Thyroid gland (tissue), 4 donors: ENCODE data around the gene MIB2. TPM values are rescaled to one million over a fixed set of nuclear protein-coding genes. Genes with fewer than 3 reads are reported as not detected.

Source experiments
- DNase-seq, 2 donors: peaks; one replicate each; pipeline ENCODE4 v3.0.0-alpha.2; 2019
- H3K27ac ChIP-seq, 3 donors: fragments of 200-600 bp; sonication (generic); 1 replicate in 2 of 3; 2 replicates in 1 of 3; pipeline ENCODE4 v1.5.1; 2016 to 2019; ENCODE audit warnings: mild to moderate bottlenecking in 1 of 3, moderate library complexity in 1 of 3
- H3K27me3 ChIP-seq: fragments of 200-600 bp; sonication (generic); one replicate; pipeline ENCODE4 v1.5.1; 2019
- H3K36me3 ChIP-seq, 2 donors: fragments of 200-600 bp; sonication (generic); one replicate each; pipeline ENCODE4 v1.5.1; 2016 to 2019
- H3K4me1 ChIP-seq, 2 donors: fragments of 200-600 bp; sonication (generic); one replicate each; pipeline ENCODE4 v1.5.1; 2017 to 2019
- H3K4me3 ChIP-seq, 3 donors: fragments of 200-600 bp; sonication (generic); replicated peaks in 1 of 3; 1 replicate in 2 of 3; 2 replicates in 1 of 3; pipeline ENCODE4 v1.5.1; 2016; ENCODE audit warnings: mild to moderate bottlenecking in 1 of 3
- H3K9me3 ChIP-seq: fragments of 200-600 bp; sonication (generic); one replicate; pipeline ENCODE4 v1.5.1; 2017
- CTCF ChIP-seq, 6 experiments: fragments of 200-600 bp in 3 of 6; fragments of 450-650 bp in 3 of 6; sonication (generic) in 3 of 6; IDR thresholded peaks; one replicate each; pipeline ENCODE4 v1.5.1; 2016 to 2019; ENCODE audit warnings: antibody characterized with exemption in 6 of 6, mild to moderate bottlenecking in 2 of 6, inconsistent platforms in 1 of 6, moderate library complexity in 1 of 6
- POLR2A ChIP-seq, 2 donors: fragments of 450-650 bp; IDR thresholded peaks; one replicate each; pipeline ENCODE4 v1.6.1; 2017; ENCODE audit warnings: antibody characterized with exemption in 2 of 2, mild to moderate bottlenecking in 2 of 2, moderate library complexity in 1 of 2
- WGBS, 2 donors: methylation state at CpG; one replicate each; pipeline ENCODE4 v1.1.5; 2017; 5-methylcytosine and 5-hydroxymethylcytosine counted together
- intact Hi-C: fragments of 100-400 bp; cut with DNase I; formaldehyde crosslinking; loops from one replicate; pipeline ENCODE4 v1.15.1; 2023
- total RNA-seq, 4 donors: library from RNA; depleted of rRNA; stranded (reverse); fragments of >200 nt; gene quantifications; one replicate each; pipeline ENCODE4 v1.2.3, GENCODE V29; 2016

Gene MIB2
- total RNA-seq, 4 donors from 2014 or later, result 54.6 to 110 (median 86.4) TPM

DNA sequence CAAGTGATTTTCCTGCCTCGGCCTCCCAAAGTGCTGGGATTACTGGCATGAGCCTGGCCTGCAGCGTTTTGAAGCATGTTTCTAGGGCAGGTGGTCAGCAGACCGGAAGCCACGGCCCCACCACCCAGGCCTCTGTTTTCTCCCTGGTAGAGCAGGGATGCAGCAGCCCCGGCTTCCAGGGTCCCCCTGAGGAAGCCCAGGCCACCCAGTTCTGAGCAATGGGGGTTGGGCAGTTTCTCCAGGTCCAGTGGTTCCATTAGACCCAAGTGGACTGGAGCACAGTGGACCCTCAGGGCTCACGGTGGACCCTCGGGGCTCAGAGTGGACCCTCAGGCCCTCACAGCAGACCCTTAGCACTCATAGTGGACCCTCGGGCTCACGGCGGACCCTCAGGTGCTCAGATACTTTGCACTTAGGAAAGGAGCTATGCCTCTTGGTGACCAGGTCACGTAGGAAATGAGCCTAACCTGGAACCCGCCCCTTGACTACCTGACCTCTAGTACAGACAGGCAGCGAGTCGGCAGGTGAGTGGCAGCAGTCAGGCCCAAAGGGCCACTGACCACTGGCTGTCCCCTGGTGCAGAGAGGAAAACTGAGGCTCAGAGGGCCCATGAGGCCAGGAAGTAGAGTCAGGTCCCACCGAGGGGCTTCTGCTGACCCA lies 10.8 kb upstream of the MIB2 start:
- H3K4me1 ChIP-seq, result peaks cover 7 to 10% of the 10 kb centered on the region in 2 donors
- no peak overlapping the region for H3K4me3 ChIP-seq
- intact Hi-C loops, result no loop called here
- no peaks in the 10 kb centered on the region for H3K36me3 ChIP-seq
- H3K27me3 ChIP-seq, result no peaks in the 10 kb centered on the region
- TF ChIP-seq POLR2A (IDR thresholded peaks at IDR 0.05) (no peak), CTCF (IDR thresholded peaks at IDR 0.05) (no peak)
- no peak for DNase-seq
- no peaks in the 10 kb centered on the region for H3K9me3 ChIP-seq
- WGBS, 2 donors, result 80 to 86% methylated on average over 11 to 13 of the region's 15 CpGs
- H3K27ac ChIP-seq, result no peak overlapping the region

- no peak for TF ChIP-seq POLR2A (IDR thresholded peaks at IDR 0.05)
- no peak for TF ChIP-seq CTCF (IDR thresholded peaks at IDR 0.05)
- Histone ChIP-seq H3K4me3 (no peak overlapping the region), H3K27me3 (no peaks in the 10 kb centered on the region), H3K27ac (no peak overlapping the region), H3K9me3 (no peaks in the 10 kb centered on the region), H3K4me1 (peaks cover 7 to 10% of the 10 kb centered on the region in 2 donors), H3K36me3 (no peaks in the 10 kb centered on the region)
- intact Hi-C loops, result no loop called here
- WGBS, 2 donors, result 65 to 78% methylated on average over 9 to 14 of the region's 14 CpGs
- no peak for DNase-seq
Measured at GRCh38 chr1:1605034-1605591, 10.2 kb upstream of the MIB2 start.

DNA sequence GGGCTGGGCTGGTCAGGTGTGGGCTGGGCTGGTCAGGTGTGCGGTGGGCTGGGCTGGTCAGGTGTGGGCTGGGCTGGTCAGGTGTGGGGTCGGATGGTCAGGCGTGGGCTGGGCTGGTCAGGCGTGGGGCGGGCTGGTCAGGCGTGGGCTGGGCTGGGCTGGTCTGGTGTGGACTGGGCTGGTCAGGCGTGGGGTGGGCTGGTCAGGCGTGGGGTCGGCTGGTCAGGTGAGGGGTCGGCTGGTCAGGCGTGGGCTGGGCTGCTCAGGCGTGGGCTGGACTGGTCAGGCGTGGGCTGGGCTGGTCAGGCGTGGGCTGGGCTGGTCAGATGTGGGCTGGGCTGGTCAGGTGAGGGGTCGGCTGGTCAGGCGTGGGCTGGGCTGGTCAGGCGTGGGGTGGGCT lies 9.6 kb upstream of the MIB2 start:
- H3K36me3 ChIP-seq, result no peaks in the 10 kb centered on the region
- peaks cover 1 to 6% of the 10 kb centered on the region in 2 donors for H3K4me1 ChIP-seq
- H3K4me3 ChIP-seq, result no peak overlapping the region
- no peak for DNase-seq
- no peaks in the 10 kb centered on the region for H3K27me3 ChIP-seq
- TF ChIP-seq CTCF (IDR thresholded peaks at IDR 0.05), result no peak
- TF ChIP-seq POLR2A (IDR thresholded peaks at IDR 0.05), result no peak
- WGBS, 2 donors, result 85 to 86% methylated on average over 1 to 16 of the region's 17 CpGs
- no peaks in the 10 kb centered on the region for H3K9me3 ChIP-seq
- H3K27ac ChIP-seq, result no peak overlapping the region
- intact Hi-C loops, result no loop called here

DNA sequence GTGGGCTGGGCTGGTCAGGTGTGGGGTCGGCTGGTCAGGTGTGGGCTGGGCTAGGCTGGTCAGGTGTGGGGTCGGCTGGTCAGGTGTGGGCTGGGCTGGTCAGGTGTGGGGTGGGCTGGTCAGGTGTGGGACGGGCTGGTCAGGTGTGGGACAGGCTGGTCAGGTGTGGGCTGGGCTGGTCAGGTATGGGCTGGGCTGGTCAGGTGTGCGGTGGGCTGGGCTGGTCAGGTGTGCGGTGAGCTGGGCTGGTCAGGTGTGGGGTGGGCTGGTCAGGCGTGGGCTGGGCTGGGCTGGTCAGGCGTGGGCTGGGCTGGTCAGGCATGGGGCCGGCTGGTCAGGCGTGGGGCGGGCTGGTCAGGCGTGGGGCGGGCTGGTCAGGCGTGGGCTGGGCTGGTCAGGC lies 9.1 kb upstream of the MIB2 start:
- intact Hi-C loops, result no loop called here
- H3K9me3 ChIP-seq, result no peaks in the 10 kb centered on the region
- TF ChIP-seq CTCF (IDR thresholded peaks at IDR 0.05), result no peak
- TF ChIP-seq POLR2A (IDR thresholded peaks at IDR 0.05), result no peak
- H3K27ac ChIP-seq, result no peak overlapping the region
- 94 to 100% methylated on average over 3 to 4 of the region's 13 CpGs for WGBS, 2 donors
- H3K4me1 ChIP-seq, result peaks cover 0 to 7% of the 10 kb centered on the region in 2 donors
- no peak overlapping the region for H3K4me3 ChIP-seq
- H3K27me3 ChIP-seq, result no peaks in the 10 kb centered on the region
- no peak for DNase-seq
- H3K36me3 ChIP-seq, result no peaks in the 10 kb centered on the region

DNA sequence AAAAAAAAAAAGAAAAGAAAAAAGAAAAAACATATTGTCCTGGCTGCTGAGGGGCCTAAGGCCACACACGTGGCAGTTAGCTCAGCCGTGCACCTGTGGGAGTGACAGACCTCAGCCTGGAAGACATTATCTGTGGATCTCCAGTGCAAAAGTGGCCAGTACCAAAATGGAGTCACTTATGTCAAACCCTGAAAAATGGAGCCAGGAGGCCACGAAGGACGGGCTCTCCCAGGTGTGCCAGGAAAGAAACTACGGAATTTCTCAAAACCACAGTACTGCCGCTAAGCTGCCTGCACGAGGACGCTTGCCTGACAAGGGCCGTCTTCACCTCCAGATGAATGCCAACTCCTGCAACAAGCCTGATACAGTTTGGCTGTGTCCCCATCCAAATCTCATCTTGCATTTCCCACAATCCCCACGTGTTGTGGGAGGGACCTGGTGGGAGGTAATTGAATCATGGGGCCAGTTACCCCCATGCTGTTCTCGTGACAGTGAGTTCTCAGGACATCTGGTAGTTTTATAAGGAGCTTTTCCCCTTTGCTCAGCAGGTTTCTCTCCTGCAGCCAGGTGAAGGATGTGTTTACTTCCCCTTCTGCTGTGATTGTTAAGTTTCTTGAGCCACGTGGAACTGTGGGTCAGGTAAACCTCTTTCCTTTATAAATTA lies 5.3 kb upstream of the MIB2 start:
- Histone ChIP-seq H3K4me1 (peaks cover 23 to 40% of the 10 kb centered on the region in 2 donors), H3K27ac (no peak overlapping the region), H3K9me3 (no peaks in the 10 kb centered on the region), H3K4me3 (no peak overlapping the region), H3K27me3 (no peaks in the 10 kb centered on the region), H3K36me3 (no peaks in the 10 kb centered on the region)
- intact Hi-C loops, result no loop called here
- no peak for DNase-seq
- TF ChIP-seq CTCF (IDR thresholded peaks at IDR 0.05) (no peak), POLR2A (IDR thresholded peaks at IDR 0.05) (no peak)
- WGBS, 2 donors, result 75 to 86% methylated on average over 12 of the region's 12 CpGs
